NT2/D1 (cell line): ENCODE data around the gene ETHE1.

ENCODE experiments used
- SUZ12 ChIP-seq: IDR thresholded peaks from 2 replicates; pipeline ENCODE4 v1.6.1; 2011; ENCODE audit not compliant: insufficient read length, insufficient read depth; ENCODE audit errors: extremely low read depth
- YY1 ChIP-seq: IDR thresholded peaks from 2 replicates; pipeline ENCODE4 v1.6.1; 2011; ENCODE audit not compliant: insufficient read length, insufficient read depth

DNA sequence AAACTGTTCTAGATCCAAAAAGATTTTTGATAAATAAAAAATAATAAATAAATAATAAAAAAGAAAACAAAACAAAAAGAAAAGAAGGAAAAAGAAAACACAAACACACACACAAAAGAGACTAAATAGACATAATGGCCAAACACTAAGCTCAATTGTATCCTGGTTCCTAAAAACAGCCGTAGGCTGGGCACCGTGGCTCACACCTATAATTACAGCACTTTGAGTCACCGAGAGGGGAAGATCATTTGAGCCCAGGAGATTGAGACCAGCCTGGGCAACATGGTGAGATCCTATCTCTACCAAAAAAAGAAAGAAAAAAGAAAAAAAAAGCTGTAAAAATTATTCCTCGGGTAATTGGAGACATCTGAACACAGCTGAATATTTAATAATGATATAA is 8.9 kb downstream of the ETHE1 start:
- TF ChIP-seq SUZ12 (no peak), YY1 (no peak)
